Muscle layer of duodenum (tissue), 2 donors: Measurements from ENCODE around the gene TLE1.

Experiments
- H3K27ac ChIP-seq: one replicate; pipeline ENCODE4 v1.7.0; 2013; ENCODE audit warnings: mild to moderate bottlenecking, low read length
- H3K27me3 ChIP-seq: one replicate; pipeline ENCODE4 v1.7.0; 2013; ENCODE audit warnings: low read depth, mild to moderate bottlenecking, control low read depth, low read length
- H3K36me3 ChIP-seq, 2 donors: one replicate each; pipeline ENCODE4 v1.7.0; 2013; ENCODE audit warnings: low read length in 2 of 2, control low read depth in 1 of 2, mild to moderate bottlenecking in 1 of 2; ENCODE audit not compliant: insufficient read depth in 2 of 2, control insufficient read depth in 1 of 2
- H3K4me1 ChIP-seq, 2 donors: one replicate each; pipeline ENCODE4 v1.7.0; 2013; ENCODE audit warnings: low read length in 2 of 2, mild to moderate bottlenecking in 2 of 2, control low read depth in 1 of 2, moderate library complexity in 1 of 2; ENCODE audit not compliant: insufficient read depth in 2 of 2, control insufficient read depth in 1 of 2
- H3K4me3 ChIP-seq, 2 donors: one replicate each; pipeline ENCODE4 v1.7.0; 2013; ENCODE audit warnings: low read length in 2 of 2, low read depth in 1 of 2, mild to moderate bottlenecking in 1 of 2
- H3K9me3 ChIP-seq, 2 donors: one replicate each; pipeline ENCODE4 v1.7.0; 2013; ENCODE audit warnings: low read length in 2 of 2, control low read depth in 1 of 2, mild to moderate bottlenecking in 1 of 2; ENCODE audit not compliant: control insufficient read depth in 1 of 2
- donor health status: healthy.

The TLE1 gene

GRCh38 chr9:81564632-81565031, 124.7 kb downstream of the TLE1 start:
- no peaks in the 10 kb centered on the region for H3K36me3 ChIP-seq
- H3K9me3 ChIP-seq, result no peaks in the 10 kb centered on the region
- H3K27me3 ChIP-seq, result no peaks in the 10 kb centered on the region
- no peaks in the 10 kb centered on the region for H3K4me1 ChIP-seq
- no peak overlapping the region for H3K27ac ChIP-seq
- H3K4me3 ChIP-seq, result no peak overlapping the region

- Histone ChIP-seq H3K4me1 (peaks cover 0 to under 1% of the 10 kb centered on the region in 2 donors), H3K27me3 (no peaks in the 10 kb centered on the region), H3K36me3 (no peaks in the 10 kb centered on the region), H3K27ac (no peak overlapping the region), H3K9me3 (no peaks in the 10 kb centered on the region), H3K4me3 (no peak overlapping the region)
Measured at GRCh38 chr9:81563739-81564138, 125.6 kb downstream of the TLE1 start.

DNA sequence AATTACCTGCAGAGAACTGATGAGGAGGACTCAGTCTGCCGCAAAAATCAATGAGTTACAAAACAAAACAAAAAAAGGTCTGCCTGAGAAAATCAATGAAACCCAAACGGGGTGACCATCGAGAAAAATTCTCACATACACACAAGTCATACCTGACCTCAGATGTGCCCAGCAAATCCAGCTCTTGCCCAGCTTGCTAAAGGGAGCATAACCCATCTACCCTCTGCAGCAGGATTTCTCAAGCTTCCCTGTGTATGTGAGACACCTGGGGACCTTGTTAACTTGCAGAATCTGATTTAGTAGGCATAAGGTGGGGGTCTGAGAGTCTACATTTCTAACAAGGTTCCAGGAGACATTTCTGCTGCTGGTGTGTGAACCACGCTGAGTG, 126.3 kb downstream of the TLE1 start:
- Histone ChIP-seq H3K36me3 (no peaks in the 10 kb centered on the region), H3K4me3 (no peak overlapping the region), H3K27me3 (no peaks in the 10 kb centered on the region), H3K4me1 (peaks cover 3 to 5% of the 10 kb centered on the region in 2 donors), H3K27ac (no peak overlapping the region), H3K9me3 (no peaks in the 10 kb centered on the region)

DNA sequence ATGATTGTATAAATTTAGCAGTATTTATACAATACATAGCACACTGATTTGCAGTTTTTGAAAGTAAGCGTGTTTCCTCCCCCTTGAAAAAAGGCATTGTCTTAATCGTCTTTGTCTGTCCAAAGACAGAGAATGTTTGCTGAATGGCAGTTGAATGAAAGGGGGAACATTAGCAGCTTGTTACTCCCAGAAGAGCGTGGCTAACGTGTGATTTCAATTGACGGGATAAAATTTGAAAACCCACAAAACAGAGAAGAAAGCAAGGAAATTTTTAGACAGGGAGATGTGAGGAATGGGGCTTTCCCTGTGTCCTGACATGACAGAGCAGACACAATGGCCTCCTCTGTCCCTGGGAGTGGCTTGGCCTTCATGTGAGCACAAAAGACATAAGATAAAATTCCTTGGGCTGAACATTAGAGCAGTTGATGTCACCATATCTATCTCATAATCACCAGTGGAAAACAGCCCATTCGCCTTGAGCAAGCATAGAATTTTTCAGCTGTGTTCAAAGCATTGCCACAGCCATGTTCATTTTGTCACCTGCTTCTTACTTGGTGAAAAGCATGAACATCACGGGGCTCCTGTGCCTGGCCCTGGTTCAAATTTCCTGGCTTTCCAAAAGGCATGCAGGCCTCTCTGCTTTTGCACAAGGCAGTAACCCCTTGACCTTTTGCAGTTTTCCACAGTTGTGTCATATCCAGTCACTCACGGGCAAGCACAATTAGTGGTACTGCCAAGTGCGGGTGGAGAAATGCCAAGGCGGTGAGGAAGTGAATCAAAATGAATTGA, 126.9 kb downstream of the TLE1 start:
- H3K4me1 ChIP-seq, result peaks cover 5 to 9% of the 10 kb centered on the region in 2 donors
- H3K27ac ChIP-seq, result no peak overlapping the region
- H3K36me3 ChIP-seq, result no peaks in the 10 kb centered on the region

DNA sequence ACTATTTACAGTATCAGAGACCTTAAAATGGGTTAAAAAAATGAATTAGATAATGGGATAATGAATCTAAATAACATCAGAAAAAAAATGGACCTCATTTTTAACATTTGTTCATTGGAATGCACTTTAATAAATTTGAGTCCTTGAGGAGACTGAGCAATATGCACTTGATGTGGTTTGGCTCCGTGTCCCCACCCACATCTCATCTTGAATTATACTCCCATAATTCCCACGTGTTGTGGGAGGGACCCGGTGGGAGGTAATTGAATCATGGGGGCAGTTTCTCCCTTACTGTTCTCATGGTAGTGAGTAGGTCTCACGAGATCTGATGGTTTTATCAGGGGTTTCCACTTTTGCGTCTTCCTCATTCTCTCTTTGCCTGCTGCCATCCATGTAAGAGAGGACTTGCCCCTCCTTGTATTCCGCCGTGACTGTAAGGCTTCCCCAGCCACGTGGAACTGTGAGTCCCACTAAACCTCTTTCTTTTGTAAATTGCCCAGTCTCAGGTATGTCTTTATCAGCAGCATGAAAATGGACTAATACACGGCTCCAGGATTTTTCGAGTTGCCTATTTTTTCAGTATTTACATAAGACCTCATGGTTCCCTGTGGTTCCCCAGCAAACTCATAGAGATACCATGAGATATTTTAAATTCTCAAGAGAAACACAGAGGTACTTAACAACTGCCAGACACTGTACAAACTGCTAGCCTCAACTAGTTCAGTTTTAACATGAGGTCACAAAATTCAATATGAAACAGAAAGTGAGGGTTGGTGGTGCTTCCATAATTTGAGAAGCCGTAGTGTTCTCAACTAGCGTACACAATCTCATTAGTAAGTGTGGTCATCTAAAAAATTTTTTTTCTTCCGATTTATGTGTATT, 128.3 kb downstream of the TLE1 start:
- H3K4me1 ChIP-seq, result peaks cover 5 to 12% of the 10 kb centered on the region in 2 donors
- H3K4me3 ChIP-seq, result no peak overlapping the region
- no peak overlapping the region for H3K27ac ChIP-seq
- no peaks in the 10 kb centered on the region for H3K9me3 ChIP-seq
- H3K36me3 ChIP-seq, result no peaks in the 10 kb centered on the region
- no peaks in the 10 kb centered on the region for H3K27me3 ChIP-seq

More for the DNA sequence above, 126.9 kb downstream of the TLE1 start:
- Histone ChIP-seq H3K9me3 (no peaks in the 10 kb centered on the region), H3K27me3 (no peaks in the 10 kb centered on the region), H3K4me3 (no peak overlapping the region)

DNA sequence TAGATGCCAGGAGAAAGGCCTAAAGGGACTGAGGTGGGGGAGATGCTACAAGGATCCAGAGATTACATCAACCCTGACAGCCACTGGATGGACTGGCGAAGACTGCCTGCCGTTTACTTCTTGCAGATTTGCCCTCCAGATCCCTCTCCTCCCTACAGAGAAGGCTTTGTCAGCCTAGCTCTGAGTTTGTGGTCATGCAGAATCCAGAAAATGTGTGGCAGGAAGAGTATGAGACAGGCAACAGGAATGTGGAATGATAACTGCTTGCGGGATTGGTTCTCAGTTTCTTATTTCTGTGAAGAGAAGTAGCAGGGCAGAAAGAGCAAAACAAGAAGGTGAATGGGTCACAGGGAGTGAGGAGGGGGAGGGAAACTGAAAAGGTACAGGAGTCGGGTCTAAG, 129.6 kb downstream of the TLE1 start:
- H3K9me3 ChIP-seq, result no peaks in the 10 kb centered on the region
- no peak overlapping the region for H3K4me3 ChIP-seq
- no peaks in the 10 kb centered on the region for H3K36me3 ChIP-seq
- H3K4me1 ChIP-seq, result peaks cover 5 to 12% of the 10 kb centered on the region in 2 donors
- no peaks in the 10 kb centered on the region for H3K27me3 ChIP-seq
- H3K27ac ChIP-seq, result no peak overlapping the region

DNA sequence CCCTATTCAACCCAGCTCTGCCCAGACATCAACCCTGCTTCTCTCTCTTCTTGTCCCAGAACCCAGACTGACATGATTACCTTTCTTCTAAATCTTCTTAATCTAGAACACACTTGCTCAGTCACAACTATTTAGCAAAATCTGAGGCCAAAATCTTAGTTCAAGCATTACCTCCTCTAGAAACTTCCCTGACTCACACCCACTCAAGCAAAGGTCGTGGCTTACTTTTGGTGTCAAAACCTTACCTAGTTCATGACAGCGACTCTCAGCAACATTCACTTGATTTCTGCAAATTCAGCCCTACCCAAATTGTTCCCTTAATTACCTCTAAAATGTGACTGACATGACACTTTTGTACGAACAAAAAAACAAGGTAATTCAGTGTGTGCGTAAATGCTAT, 130.2 kb downstream of the TLE1 start:
- H3K27ac ChIP-seq, result no peak overlapping the region
- no peaks in the 10 kb centered on the region for H3K36me3 ChIP-seq
- H3K4me1 ChIP-seq, result peaks cover 5 to 12% of the 10 kb centered on the region in 2 donors
- no peaks in the 10 kb centered on the region for H3K9me3 ChIP-seq
- H3K4me3 ChIP-seq, result no peak overlapping the region
- H3K27me3 ChIP-seq, result no peaks in the 10 kb centered on the region

DNA sequence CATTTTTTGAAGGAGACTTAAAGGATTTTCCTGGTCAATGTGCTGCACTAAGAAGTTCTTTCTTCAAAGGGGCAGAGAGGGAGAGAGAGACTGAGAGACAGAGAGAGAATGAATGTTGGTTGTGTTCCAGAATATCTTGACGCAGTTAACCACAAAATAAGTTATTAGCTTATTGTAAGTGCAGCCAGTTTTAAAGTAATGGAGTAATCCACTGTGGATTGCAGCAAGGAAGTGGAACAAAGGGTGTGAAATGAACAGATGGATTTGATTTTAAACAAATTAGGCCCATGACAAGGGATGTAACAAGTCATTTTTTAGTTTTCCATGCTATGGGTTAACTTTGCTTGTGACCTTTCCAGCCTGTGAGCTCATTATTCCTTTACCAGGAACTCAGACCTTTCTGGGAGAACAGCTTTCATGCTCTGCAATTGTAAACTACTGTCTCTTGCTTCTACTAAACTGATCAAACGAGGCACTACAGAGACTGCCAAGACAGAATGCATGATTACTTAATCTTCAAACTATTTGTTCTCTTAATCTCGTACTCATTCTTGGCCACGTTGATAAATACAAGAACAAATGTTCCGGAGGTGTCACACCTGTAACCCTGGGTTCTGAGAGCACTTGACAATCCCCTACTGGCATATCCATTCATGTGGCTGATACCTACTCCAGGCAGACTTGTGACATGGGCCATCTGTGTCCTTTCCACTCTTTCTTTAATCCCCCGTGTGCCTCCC, 131.1 kb downstream of the TLE1 start:
- no peaks in the 10 kb centered on the region for H3K9me3 ChIP-seq
- H3K27ac ChIP-seq, result peak overlapping the region; percentile 52
- no peaks in the 10 kb centered on the region for H3K27me3 ChIP-seq
- no peak overlapping the region for H3K4me3 ChIP-seq
- H3K4me1 ChIP-seq, result peaks cover 5 to 12% of the 10 kb centered on the region in 2 donors
- H3K36me3 ChIP-seq, result no peaks in the 10 kb centered on the region

- H3K27ac ChIP-seq, result peak overlapping the region; percentile 41
- H3K4me1 ChIP-seq, result peaks cover 5 to 12% of the 10 kb centered on the region in 2 donors
- H3K36me3 ChIP-seq, result no peaks in the 10 kb centered on the region
- no peak overlapping the region for H3K4me3 ChIP-seq
- no peaks in the 10 kb centered on the region for H3K27me3 ChIP-seq
- no peaks in the 10 kb centered on the region for H3K9me3 ChIP-seq
Measured at GRCh38 chr9:81557452-81558090, 131.8 kb downstream of the TLE1 start.

DNA sequence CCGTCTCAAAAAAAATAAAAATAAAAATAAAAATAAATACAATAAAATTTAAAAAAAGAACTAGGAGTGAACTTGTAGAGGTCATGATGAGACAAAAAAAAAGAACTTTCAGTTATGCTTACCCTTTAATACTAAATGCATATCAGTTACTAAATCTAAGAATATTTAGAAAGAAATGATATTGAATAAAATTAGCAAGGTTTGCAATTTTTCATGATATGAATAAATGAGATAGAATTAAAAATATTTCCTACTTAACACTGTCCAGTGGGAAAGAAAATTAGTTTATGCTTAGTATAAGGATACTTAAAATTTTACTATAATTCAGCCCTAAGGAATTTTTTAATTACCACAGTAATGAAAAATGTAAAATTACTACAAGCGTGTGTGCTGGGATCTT, 132.4 kb downstream of the TLE1 start:
- H3K4me1 ChIP-seq, result peaks cover 5 to 12% of the 10 kb centered on the region in 2 donors
- H3K27ac ChIP-seq, result no peak overlapping the region

More for the DNA sequence above, 132.4 kb downstream of the TLE1 start:
- Histone ChIP-seq H3K27me3 (no peaks in the 10 kb centered on the region), H3K9me3 (no peaks in the 10 kb centered on the region), H3K36me3 (no peaks in the 10 kb centered on the region), H3K4me3 (no peak overlapping the region)
